HFF-Myc (cell line): ENCODE data around the gene KLRC2.
"Not testable (repeated sequence)": the region's sequence is repeated elsewhere in the genome, so short reads cannot be mapped to it uniquely, and the experiment has no call there.

Source experiments
- DNase-seq: peaks from one replicate; pipeline ENCODE4 v3.0.0-alpha.2; 2011; ENCODE audit warnings: low read depth; ENCODE audit errors: extremely low read depth
- H3K4me3 ChIP-seq: replicated peaks from 2 replicates; pipeline ENCODE4 v1.5.1; 2011; ENCODE audit warnings: low read depth, mild to moderate bottlenecking, control low read depth, low read length
- CTCF ChIP-seq: IDR thresholded peaks from 2 replicates; pipeline ENCODE4 v1.5.1; 2012; ENCODE audit warnings: mild to moderate bottlenecking, low read depth, low read length, control low read depth; ENCODE audit errors: missing control alignments

KLRC2 gene

GRCh38 chr12:10408842-10409241 is 27.0 kb downstream of the KLRC2 start:
- DNase-seq: no peak
- no peak for TF ChIP-seq CTCF
- H3K4me3 ChIP-seq: no peak overlapping the region

GRCh38 chr12:10406725-10407124 is 29.1 kb downstream of the KLRC2 start:
- no peak for TF ChIP-seq CTCF
- no peak overlapping the region for H3K4me3 ChIP-seq
- no peak for DNase-seq

GRCh38 chr12:10405294-10405693 is 30.5 kb downstream of the KLRC2 start:
- no peak for TF ChIP-seq CTCF
- H3K4me3 ChIP-seq: no peak overlapping the region
- no peak for DNase-seq

GRCh38 chr12:10404798-10405197 is 31.0 kb downstream of the KLRC2 start:
- no peak for DNase-seq
- no peak overlapping the region for H3K4me3 ChIP-seq
- TF ChIP-seq CTCF: no peak

- H3K4me3 ChIP-seq: no peak overlapping the region
- TF ChIP-seq CTCF: no peak
- DNase-seq: no peak
Observed at GRCh38 chr12:10400829-10401228, 35.0 kb downstream of the KLRC2 start.

GRCh38 chr12:10398168-10398567 is 37.6 kb downstream of the KLRC2 start:
- DNase-seq: no peak
- no peak overlapping the region for H3K4me3 ChIP-seq
- TF ChIP-seq CTCF: no peak

- TF ChIP-seq CTCF: no peak
- no peak overlapping the region for H3K4me3 ChIP-seq
- DNase-seq: no peak
Observed at GRCh38 chr12:10397296-10397695, 38.5 kb downstream of the KLRC2 start.

- H3K4me3 ChIP-seq, DNase-seq: not testable (repeated sequence)
Observed at GRCh38 chr12:10396176-10396575, 39.6 kb downstream of the KLRC2 start.
